Left ventricle myocardium inferior (tissue), 1 donor: Measurements from ENCODE around the gene DROSHA. TPM values are rescaled to one million over a fixed set of nuclear protein-coding genes. Genes with fewer than 3 reads are reported as not detected.

Source experiments
- DNase-seq: peaks from one replicate; pipeline ENCODE4 v3.0.0-alpha.2; 2020
- H3K27ac ChIP-seq: fragments of 200-600 bp; replicated peaks from 2 replicates; pipeline ENCODE4 v1.8.0; 2021
- H3K27me3 ChIP-seq: fragments of 200-600 bp; 2 replicates; pipeline ENCODE4 v1.8.0; 2021; ENCODE audit warnings: low read depth
- H3K36me3 ChIP-seq: fragments of 200-600 bp; 2 replicates; pipeline ENCODE4 v1.8.0; 2021
- H3K4me1 ChIP-seq: fragments of 200-600 bp; 2 replicates; pipeline ENCODE4 v1.8.0; 2021
- H3K4me3 ChIP-seq: fragments of 200-600 bp; 2 replicates; pipeline ENCODE4 v1.8.0; 2021; ENCODE audit warnings: mild to moderate bottlenecking, moderate library complexity
- H3K9me3 ChIP-seq: fragments of 200-600 bp; replicated peaks from 2 replicates; pipeline ENCODE4 v1.8.0; 2021
- intact Hi-C: fragments of 100-400 bp; cut with micrococcal nuclease; formaldehyde crosslinking; loops from one replicate; pipeline ENCODE4 v1.11.0; 2022
- total RNA-seq: library from RNA; stranded (reverse); fragmentation: NEBNext Ultra II Directional; extraction: Animal tissue kit (Norgen Biotek cat#: 25700); gene quantifications from one replicate; pipeline ENCODE4 v1.2.1, GENCODE V29; 2021
- TF ChIP-seq, protein P1 (sequence below): fragments of 200-600 bp; IDR thresholded peaks from 2 replicates; pipeline ENCODE4 v1.8.0; 2021; ENCODE audit warnings: antibody characterized with exemption, mild to moderate bottlenecking, borderline replicate concordance
- donor health status: DM: no; HTN: yes; CAD: no; lungs with severe emphysema.

Gene DROSHA
- total RNA-seq, 1 donor from 2014 or later: 36.5 TPM

DNA sequence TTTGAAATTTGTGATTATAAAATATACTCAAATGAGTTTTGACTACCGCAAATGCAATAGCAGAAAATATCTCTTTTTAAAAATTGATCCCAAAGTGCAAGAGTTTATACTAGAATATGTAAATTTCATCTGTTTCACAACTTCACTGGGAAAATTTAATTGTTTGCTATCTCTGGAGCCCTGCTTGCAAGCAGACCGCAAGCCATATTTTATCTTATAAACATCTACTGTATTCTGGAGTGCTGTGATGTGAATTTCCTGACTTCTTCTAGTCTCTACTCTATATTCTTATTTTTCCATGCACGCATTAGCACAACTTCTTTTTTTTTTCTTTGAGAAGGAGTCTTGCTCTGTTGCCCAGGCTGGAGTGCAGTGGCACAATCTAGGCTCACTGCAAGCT lies 98.7 kb downstream of the DROSHA start:
- H3K27me3 ChIP-seq: no peaks in the 10 kb centered on the region
- no peaks in the 10 kb centered on the region for H3K9me3 ChIP-seq
- H3K36me3 ChIP-seq: peaks cover 62% of the 10 kb centered on the region
- H3K27ac ChIP-seq: no peak overlapping the region
- no peaks in the 10 kb centered on the region for H3K4me1 ChIP-seq
- intact Hi-C loops: no loop called here
- H3K4me3 ChIP-seq: no peak overlapping the region
- TF ChIP-seq, protein P1, sequence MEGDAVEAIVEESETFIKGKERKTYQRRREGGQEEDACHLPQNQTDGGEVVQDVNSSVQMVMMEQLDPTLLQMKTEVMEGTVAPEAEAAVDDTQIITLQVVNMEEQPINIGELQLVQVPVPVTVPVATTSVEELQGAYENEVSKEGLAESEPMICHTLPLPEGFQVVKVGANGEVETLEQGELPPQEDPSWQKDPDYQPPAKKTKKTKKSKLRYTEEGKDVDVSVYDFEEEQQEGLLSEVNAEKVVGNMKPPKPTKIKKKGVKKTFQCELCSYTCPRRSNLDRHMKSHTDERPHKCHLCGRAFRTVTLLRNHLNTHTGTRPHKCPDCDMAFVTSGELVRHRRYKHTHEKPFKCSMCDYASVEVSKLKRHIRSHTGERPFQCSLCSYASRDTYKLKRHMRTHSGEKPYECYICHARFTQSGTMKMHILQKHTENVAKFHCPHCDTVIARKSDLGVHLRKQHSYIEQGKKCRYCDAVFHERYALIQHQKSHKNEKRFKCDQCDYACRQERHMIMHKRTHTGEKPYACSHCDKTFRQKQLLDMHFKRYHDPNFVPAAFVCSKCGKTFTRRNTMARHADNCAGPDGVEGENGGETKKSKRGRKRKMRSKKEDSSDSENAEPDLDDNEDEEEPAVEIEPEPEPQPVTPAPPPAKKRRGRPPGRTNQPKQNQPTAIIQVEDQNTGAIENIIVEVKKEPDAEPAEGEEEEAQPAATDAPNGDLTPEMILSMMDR: no peak
- DNase-seq: no peak

DNA sequence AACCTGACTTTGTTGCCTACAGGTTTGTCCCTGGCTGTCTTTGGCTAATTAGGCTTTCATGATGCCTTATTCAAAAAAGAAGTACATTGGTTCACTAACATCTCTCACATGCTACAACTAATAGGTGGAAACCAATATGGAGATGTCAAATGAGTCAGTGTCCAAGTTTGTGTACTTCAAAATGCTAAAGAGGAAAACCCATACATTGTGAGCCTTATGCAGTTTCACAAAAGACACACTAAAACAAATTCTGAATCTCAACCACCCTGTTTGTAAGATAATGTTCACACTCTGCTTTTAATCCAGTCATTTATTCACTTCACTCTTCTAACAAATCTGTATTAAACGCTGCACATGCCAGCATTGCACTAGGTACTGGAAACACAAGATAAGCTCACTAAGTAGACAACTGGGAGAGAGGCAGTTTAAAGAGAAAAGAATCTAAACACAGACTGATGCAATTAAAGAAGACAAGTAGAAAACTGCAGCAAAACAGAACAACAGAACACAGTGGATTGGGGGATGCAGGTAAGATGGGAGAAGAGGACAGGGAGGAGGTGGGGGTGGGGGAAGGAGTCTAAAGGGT lies 104.1 kb downstream of the DROSHA start:
- Histone ChIP-seq H3K27me3 (no peaks in the 10 kb centered on the region), H3K36me3 (peaks cover 32% of the 10 kb centered on the region), H3K9me3 (no peaks in the 10 kb centered on the region), H3K4me3 (no peak overlapping the region), H3K27ac (no peak overlapping the region), H3K4me1 (peaks cover 4% of the 10 kb centered on the region)
- TF ChIP-seq, protein P1: no peak
- no peak for DNase-seq
- intact Hi-C loops: no loop called here

DNA sequence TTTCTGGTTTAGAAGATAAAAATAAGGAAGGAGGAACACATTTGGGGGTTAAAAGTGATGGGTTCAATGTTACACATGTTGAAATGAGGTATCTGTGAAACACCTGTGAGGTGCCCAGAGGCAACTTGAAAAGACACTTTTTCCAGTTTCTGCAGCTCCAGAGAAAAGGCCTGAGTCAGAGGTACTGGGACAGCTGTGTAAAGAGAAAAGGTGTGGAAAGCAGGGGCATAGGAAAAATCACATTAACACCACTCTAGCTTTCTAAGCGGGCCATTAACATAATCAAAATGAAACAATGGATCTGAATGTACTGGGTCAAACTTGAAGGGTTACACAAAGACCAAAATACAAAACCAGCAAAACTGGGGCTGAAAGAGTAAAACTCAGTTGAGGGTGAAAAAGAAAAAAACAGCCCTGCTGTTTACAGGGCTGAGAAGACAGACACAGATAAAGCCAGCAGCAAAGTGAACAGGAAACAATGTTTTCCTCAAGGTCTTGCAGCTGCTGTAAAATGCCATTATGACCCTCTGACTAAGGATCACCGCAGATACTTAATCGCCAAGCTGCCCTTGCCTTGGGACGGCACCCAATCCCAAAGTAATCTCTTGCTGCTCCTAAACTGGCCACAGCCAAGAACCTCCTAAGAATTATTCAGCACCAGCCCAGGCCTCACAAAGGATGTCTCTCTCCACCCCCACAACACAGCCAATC lies 104.7 kb downstream of the DROSHA start:
- Histone ChIP-seq H3K27me3 (no peaks in the 10 kb centered on the region), H3K9me3 (no peaks in the 10 kb centered on the region), H3K36me3 (peaks cover 25% of the 10 kb centered on the region), H3K4me3 (no peak overlapping the region), H3K27ac (no peak overlapping the region), H3K4me1 (peaks cover 9% of the 10 kb centered on the region)
- DNase-seq: no peak
- TF ChIP-seq, protein P1: no peak
- intact Hi-C loops: no loop called here

DNA sequence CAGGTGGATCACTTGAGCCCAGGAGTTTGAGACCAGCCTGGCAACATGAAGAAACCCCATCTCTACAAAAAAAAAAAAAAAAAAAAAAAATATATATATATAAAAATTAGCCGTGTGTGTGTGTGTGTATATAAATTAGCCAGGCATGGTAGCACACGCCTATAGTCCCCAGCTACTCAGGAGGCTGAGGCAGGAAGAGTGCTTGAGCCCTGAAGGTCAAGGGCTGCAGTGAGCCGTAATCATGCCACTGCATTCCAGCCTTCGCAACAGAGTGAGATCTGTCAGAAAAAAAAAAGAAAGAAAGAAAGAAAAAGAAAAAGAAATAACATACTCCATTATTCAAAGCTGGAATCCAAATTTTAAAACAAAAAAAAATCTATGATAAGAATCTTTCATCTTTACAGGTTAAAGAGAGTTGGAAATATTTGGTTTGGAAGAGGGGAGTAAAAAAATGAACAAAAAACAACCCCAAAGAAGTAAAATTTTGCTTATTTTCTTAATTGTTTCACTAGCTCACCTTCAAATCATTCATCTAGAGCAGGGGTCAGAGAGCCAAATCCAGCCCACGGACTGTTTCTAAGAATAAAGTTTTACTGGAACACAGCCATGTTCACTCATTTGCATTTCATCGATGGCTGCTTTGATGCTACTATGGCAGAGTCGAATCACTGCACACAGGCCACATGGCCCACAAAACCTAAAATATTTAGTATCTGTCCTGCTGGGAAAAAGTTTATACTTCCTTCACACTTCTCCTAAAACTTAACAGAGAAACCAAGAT lies 109.9 kb downstream of the DROSHA start:
- TF ChIP-seq, protein P1: no peak
- H3K27me3 ChIP-seq: no peaks in the 10 kb centered on the region
- DNase-seq: no peak
- peaks cover 48% of the 10 kb centered on the region for H3K36me3 ChIP-seq
- H3K4me3 ChIP-seq: no peak overlapping the region
- no peaks in the 10 kb centered on the region for H3K9me3 ChIP-seq
- peak overlapping the region; percentile 58 for H3K27ac ChIP-seq
- intact Hi-C loops: no loop called here
- H3K4me1 ChIP-seq: peaks cover 16% of the 10 kb centered on the region

DNA sequence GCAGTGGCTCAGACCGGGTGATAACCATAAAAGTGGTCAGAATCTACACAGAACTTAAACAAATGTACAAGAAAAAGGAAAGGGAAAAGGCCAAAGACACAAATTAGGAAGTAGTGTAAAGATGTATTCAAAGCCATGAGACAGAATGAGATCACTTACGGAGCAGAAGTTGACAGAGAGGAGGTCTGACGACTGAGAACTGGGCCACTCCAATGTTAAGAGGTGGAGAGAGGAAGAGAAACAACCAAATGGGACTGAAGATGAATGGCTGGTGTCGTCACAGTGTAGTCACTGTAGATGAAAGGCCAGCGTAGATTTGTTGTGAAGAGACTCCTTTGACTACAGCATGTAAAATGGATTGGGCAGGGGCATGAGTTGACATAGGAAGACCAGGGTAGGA lies 114.4 kb downstream of the DROSHA start:
- intact Hi-C loops: no loop called here
- Histone ChIP-seq H3K27me3 (no peaks in the 10 kb centered on the region), H3K27ac (no peak overlapping the region), H3K4me1 (peaks cover 36% of the 10 kb centered on the region), H3K9me3 (no peaks in the 10 kb centered on the region), H3K4me3 (no peak overlapping the region), H3K36me3 (peaks cover 48% of the 10 kb centered on the region)
- TF ChIP-seq, protein P1: no peak
- DNase-seq: no peak
